ENCODE measurements around the gene PJA1.

PJA1 gene

DNA sequence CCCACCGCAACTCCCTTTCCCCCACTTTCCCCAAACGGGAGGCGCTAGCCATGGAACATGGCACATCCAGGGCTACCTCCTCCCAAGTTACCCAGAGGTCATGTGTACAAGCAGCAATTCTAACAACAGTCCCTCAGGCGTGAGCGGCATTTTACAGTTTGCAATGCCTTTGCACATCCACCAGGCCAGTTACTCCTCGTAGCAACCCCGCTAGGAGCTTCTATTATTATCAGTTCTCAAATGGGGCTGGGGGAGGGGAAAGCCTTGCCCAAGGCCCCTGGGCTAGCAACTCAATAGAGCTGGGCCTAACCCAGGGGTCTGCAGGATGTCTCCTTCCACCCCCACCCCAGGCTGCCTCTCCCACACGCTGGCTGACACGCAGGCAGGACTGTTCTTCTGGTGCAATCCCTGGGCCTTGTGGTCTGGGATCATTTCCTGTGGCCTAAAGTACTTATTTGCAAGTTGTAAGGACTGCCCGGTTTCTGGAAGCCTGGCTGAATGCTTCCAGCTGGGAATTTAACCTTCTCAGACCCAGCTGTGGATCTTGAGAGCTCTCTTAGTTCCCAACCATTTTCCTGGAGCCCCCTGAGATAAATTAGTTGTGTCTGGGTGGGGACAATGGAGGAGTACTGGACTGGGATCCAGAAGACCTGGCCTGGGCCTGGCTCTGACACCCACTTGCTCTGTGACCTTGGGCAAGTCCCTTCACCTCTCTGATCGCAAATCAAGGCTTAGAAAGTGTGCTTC lies 27.7 kb downstream of the PJA1 start:
- H3K4me3 ChIP-seq (ENCODE audit: low read depth, low read length): no peak overlapping the region
- TF ChIP-seq, protein P1, sequence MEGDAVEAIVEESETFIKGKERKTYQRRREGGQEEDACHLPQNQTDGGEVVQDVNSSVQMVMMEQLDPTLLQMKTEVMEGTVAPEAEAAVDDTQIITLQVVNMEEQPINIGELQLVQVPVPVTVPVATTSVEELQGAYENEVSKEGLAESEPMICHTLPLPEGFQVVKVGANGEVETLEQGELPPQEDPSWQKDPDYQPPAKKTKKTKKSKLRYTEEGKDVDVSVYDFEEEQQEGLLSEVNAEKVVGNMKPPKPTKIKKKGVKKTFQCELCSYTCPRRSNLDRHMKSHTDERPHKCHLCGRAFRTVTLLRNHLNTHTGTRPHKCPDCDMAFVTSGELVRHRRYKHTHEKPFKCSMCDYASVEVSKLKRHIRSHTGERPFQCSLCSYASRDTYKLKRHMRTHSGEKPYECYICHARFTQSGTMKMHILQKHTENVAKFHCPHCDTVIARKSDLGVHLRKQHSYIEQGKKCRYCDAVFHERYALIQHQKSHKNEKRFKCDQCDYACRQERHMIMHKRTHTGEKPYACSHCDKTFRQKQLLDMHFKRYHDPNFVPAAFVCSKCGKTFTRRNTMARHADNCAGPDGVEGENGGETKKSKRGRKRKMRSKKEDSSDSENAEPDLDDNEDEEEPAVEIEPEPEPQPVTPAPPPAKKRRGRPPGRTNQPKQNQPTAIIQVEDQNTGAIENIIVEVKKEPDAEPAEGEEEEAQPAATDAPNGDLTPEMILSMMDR (IDR thresholded peaks at IDR 0.05; ENCODE audit: borderline replicate concordance, insufficient read depth, low read depth, low read length): no peak

DNA sequence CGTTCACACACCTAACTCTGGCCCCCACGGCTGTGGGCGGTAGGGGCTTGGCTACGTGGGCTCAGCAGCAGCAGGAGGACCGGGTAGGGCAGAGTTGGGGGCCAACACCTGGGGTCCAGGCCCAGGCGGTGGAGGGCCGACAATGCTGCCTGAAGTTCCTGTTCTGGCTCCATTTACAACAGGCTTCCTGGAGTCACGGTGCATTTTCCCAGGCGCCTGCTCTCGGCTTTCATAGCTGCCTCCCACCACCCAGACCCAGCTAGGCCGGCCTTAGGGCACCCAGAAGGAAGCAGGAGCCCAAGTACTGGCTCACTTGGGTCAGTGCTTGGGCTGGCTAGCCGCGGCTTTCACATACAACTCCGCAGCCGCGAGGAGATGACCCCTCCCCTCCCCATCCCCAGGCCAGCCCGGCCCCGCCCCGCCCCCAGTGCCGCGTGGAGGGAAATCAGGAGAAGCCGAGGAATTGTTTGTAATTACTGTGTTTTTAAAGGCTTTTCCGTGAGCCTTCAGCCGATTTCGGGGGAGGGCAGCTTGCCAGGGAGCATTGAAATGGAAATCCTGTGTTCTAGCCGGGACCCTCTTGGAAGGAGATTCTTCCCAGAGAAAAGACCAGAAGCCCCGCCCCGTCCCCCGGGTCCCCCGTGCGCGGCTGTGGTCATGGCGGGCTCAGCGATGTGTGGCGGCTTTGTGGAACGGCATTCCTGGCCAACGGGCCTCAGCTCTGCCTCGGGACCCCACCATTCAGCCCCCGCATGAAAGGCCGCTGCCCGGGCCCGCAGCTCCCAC lies 28.5 kb downstream of the PJA1 start:
- no peak overlapping the region for H3K4me3 ChIP-seq (ENCODE audit: low read depth, low read length)
- TF ChIP-seq, protein P1 (IDR thresholded peaks at IDR 0.05; ENCODE audit: borderline replicate concordance, insufficient read depth, low read depth, low read length): no peak

DNA sequence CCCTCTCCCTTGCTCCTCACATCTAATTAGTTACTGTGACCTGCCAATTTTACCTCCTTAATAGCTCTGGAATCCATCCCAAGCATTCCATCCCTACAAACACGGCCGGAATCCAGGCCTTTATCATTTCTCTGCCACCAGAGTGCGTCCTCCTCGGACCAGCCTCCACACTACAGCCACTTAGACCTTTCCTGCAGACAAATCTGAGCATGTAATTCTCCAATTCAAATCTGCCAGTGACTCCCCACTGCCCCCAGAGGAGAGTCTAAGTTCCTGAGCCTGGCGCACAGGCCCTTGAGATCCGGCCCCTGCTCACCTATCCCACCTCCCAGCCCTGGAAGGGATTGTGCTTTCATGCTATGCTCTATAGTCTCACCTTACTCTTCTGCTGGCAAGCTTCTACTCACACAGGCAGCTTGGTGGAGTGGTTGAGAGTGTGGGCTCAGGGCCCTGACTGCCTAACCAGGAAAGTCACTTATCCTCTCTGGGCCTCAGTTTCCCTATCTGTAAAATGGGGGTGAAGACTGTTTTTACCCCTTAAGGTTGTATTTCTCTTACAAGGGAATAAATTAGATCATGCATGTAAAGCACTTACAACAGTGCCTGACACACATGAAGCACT lies 31.2 kb downstream of the PJA1 start:
- H3K4me3 ChIP-seq (ENCODE audit: low read depth, low read length): no peak overlapping the region
- TF ChIP-seq, protein P1 (IDR thresholded peaks at IDR 0.05; ENCODE audit: borderline replicate concordance, insufficient read depth, low read depth, low read length): peak; percentile 32; the same call in 1 of the 2 replicates

DNA sequence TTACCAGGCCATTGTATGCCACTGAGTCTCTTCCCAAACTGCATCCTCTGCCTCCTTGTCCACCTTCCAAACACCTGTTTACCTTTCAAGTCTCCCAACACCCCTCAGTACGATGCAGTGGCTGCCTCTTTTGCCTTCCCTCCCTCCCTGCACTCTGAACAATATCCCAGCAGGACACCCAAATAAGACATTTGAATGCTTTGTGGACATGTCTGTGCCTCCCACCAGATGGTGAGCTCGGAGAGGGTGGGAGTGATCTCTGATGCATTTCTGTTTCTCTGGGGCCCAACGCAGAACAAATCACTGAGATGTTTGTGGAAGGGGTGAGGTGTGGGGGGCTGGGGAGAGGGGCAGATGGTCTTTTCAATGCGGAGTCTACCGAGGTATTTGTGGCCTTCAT lies 33.4 kb downstream of the PJA1 start:
- no peak overlapping the region for H3K4me3 ChIP-seq (ENCODE audit: low read depth, low read length)
- TF ChIP-seq, protein P1 (IDR thresholded peaks at IDR 0.05; ENCODE audit: borderline replicate concordance, insufficient read depth, low read depth, low read length): no peak

DNA sequence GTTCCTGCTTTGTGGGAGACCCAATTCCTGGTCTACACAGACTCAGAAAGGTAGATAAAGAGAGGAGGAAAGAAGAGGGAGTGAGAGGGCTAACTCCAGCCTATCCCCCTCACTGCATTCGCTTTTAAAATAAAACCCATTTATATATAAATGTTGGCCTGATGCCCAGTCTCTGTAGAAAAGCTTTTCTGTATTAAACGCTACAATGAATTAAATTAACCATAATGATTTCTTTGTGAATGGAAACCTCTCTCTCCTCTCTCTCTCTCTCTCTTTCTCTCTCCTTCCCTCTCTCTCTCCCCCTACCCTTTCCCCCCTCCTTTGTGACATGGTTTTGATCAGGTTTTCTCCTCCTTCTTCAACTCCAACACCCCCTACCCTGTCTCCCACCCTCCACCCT lies 34.8 kb downstream of the PJA1 start:
- TF ChIP-seq, protein P1 (IDR thresholded peaks at IDR 0.05; ENCODE audit: borderline replicate concordance, insufficient read depth, low read depth, low read length): no peak
- H3K4me3 ChIP-seq (ENCODE audit: low read depth, low read length): no peak overlapping the region

DNA sequence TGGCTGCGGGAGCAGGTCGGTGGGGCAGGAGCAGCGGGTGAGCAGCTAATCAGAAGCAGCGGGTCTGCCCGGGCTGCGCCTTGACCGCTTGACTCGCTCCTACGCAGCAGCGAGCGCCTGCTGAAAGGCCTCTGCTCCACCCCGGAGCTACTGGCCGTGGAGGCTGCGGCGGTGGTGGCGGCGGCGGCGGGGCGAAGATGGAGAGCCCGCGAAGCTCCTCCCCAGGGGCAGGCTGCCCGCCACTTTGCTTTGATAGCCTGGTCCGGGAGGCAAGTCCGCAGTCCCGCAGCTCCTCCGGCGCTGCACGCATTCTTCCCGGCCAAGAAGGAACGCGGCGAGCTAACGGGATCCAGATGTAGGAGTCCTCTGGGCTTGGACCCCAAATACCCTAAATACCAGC lies 36.7 kb downstream of the PJA1 start:
- TF ChIP-seq, protein P1 (IDR thresholded peaks at IDR 0.05; ENCODE audit: borderline replicate concordance, insufficient read depth, low read depth, low read length): no peak
- H3K4me3 ChIP-seq (ENCODE audit: low read depth, low read length): no peak overlapping the region
